Loucy (cell line): ENCODE results near the gene FLRT1.

Experiments used
- H2AFZ ChIP-seq: fragments of 200-600 bp; sonication (generic); 2 replicates; pipeline ENCODE4 v1.6.0; 2016; ENCODE audit warnings: antibody characterized with exemption, mild to moderate bottlenecking, low read length, moderate library complexity
- H3F3A ChIP-seq: fragments of 200-600 bp; 2 replicates; pipeline ENCODE4 v1.6.0; 2016; ENCODE audit warnings: antibody characterized with exemption, low read depth, mild to moderate bottlenecking
- H3K27me3 ChIP-seq: fragments of 200-600 bp; sonication (generic); 2 replicates; pipeline ENCODE4 v1.6.1; 2014; ENCODE audit warnings: low read length, mild to moderate bottlenecking; ENCODE audit not compliant: insufficient read depth, poor library complexity, severe bottlenecking
- H3K36me3 ChIP-seq: fragments of 200-600 bp; sonication (generic); 2 replicates; pipeline ENCODE4 v1.6.1; 2016; ENCODE audit warnings: low read length; ENCODE audit not compliant: insufficient read depth
- H3K4me1 ChIP-seq: fragments of 200-600 bp; sonication (generic); 2 replicates; pipeline ENCODE4 v1.5.1; 2014; ENCODE audit warnings: low read length, mild to moderate bottlenecking; ENCODE audit not compliant: insufficient read depth, poor library complexity, severe bottlenecking
- H3K4me2 ChIP-seq: fragments of 200-600 bp; sonication (generic); 2 replicates; pipeline ENCODE4 v1.6.0; 2014; ENCODE audit warnings: antibody characterized with exemption, low read length, low read depth, mild to moderate bottlenecking; ENCODE audit not compliant: poor library complexity, severe bottlenecking
- H3K4me3 ChIP-seq: fragments of 200-600 bp; sonication (generic); 2 replicates; pipeline ENCODE4 v1.5.1; 2014; ENCODE audit warnings: low read length, mild to moderate bottlenecking, mixed read lengths; ENCODE audit not compliant: poor library complexity, severe bottlenecking
- H3K79me2 ChIP-seq: fragments of 200-600 bp; sonication (generic); 2 replicates; pipeline ENCODE4 v1.6.1; 2014; ENCODE audit warnings: low read length; ENCODE audit not compliant: insufficient read depth
- H3K9ac ChIP-seq: fragments of 200-600 bp; sonication (generic); 2 replicates; pipeline ENCODE4 v1.6.0; 2014; ENCODE audit warnings: mild to moderate bottlenecking, low read depth, low read length, moderate library complexity; ENCODE audit not compliant: poor library complexity, severe bottlenecking
- H3K9me2 ChIP-seq: fragments of 200-600 bp; sonication (generic); replicated peaks from 2 replicates; pipeline ENCODE4 v1.6.1; 2016; ENCODE audit warnings: low read depth, low read length, mixed read lengths
- H3K9me3 ChIP-seq: fragments of 200-600 bp; sonication (generic); 2 replicates; pipeline ENCODE4 v1.6.1; 2014; ENCODE audit warnings: mild to moderate bottlenecking, antibody characterized with exemption, low read length, low read depth; ENCODE audit not compliant: insufficient read depth
- H4K20me1 ChIP-seq: fragments of 200-600 bp; sonication (generic); 2 replicates; pipeline ENCODE4 v1.6.0; 2014; ENCODE audit warnings: antibody characterized with exemption, low read length, mild to moderate bottlenecking; ENCODE audit not compliant: insufficient read depth, poor library complexity, severe bottlenecking
- CTCF ChIP-seq: fragments of 200-600 bp; sonication (generic); conservative IDR thresholded peaks from 2 replicates; pipeline ENCODE4 v1.5.1; 2014; ENCODE audit warnings: mild to moderate bottlenecking, antibody characterized with exemption, low read length
- EZH2phosphoT487 ChIP-seq: fragments of 200-600 bp; IDR thresholded peaks from 2 replicates; pipeline ENCODE4 v1.6.1; 2018; ENCODE audit warnings: antibody characterized with exemption, mild to moderate bottlenecking, moderate library complexity, borderline replicate concordance

FLRT1 gene

GRCh38 chr11:64007160-64007628 lies 28.5 kb upstream of the FLRT1 start:
- Histone ChIP-seq H3K4me3 (no peak overlapping the region), H3F3A (no peaks in the 10 kb centered on the region), H3K36me3 (no peaks in the 10 kb centered on the region), H3K79me2 (no peaks in the 10 kb centered on the region), H4K20me1 (peaks cover 6% of the 10 kb centered on the region), H3K4me2 (no peak overlapping the region), H3K27me3 (no peaks in the 10 kb centered on the region), H3K9ac (no peak overlapping the region), H2AFZ (no peak overlapping the region), H3K9me2 (no peaks in the 10 kb centered on the region), H3K9me3 (no peaks in the 10 kb centered on the region), H3K4me1 (no peaks in the 10 kb centered on the region)
- TF ChIP-seq EZH2phosphoT487 (no peak), CTCF (no peak)

GRCh38 chr11:64007629-64008282 lies 28.0 kb upstream of the FLRT1 start:
- H3K4me2 ChIP-seq: no peak overlapping the region
- no peaks in the 10 kb centered on the region for H3F3A ChIP-seq
- no peak overlapping the region for H3K4me3 ChIP-seq
- no peaks in the 10 kb centered on the region for H3K27me3 ChIP-seq
- peaks cover 6% of the 10 kb centered on the region for H4K20me1 ChIP-seq
- H3K9me2 ChIP-seq: no peaks in the 10 kb centered on the region
- H3K36me3 ChIP-seq: no peaks in the 10 kb centered on the region
- no peak overlapping the region for H2AFZ ChIP-seq
- TF ChIP-seq EZH2phosphoT487 (no peak), CTCF (no peak)
- H3K4me1 ChIP-seq: no peaks in the 10 kb centered on the region
- H3K79me2 ChIP-seq: no peaks in the 10 kb centered on the region
- no peaks in the 10 kb centered on the region for H3K9me3 ChIP-seq
- no peak overlapping the region for H3K9ac ChIP-seq

GRCh38 chr11:64008283-64008913 lies 27.3 kb upstream of the FLRT1 start:
- Histone ChIP-seq H3K9me3 (no peaks in the 10 kb centered on the region), H3F3A (no peaks in the 10 kb centered on the region), H3K27me3 (no peaks in the 10 kb centered on the region), H4K20me1 (peaks cover 6% of the 10 kb centered on the region), H3K36me3 (no peaks in the 10 kb centered on the region), H3K9ac (no peak overlapping the region), H3K79me2 (no peaks in the 10 kb centered on the region), H3K9me2 (no peaks in the 10 kb centered on the region), H2AFZ (no peak overlapping the region), H3K4me3 (no peak overlapping the region), H3K4me2 (no peak overlapping the region), H3K4me1 (no peaks in the 10 kb centered on the region)
- TF ChIP-seq CTCF (no peak), EZH2phosphoT487 (no peak)
